GM19099 (cell line): Measurements from ENCODE around the gene PVALB.

ENCODE experiments used
- POLR2A ChIP-seq: IDR thresholded peaks from 3 replicates; pipeline ENCODE4 v1.6.1; 2011; ENCODE audit warnings: low read depth; ENCODE audit not compliant: insufficient read length; ENCODE audit errors: extremely low read depth

Gene PVALB, protein sequence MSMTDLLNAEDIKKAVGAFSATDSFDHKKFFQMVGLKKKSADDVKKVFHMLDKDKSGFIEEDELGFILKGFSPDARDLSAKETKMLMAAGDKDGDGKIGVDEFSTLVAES

DNA sequence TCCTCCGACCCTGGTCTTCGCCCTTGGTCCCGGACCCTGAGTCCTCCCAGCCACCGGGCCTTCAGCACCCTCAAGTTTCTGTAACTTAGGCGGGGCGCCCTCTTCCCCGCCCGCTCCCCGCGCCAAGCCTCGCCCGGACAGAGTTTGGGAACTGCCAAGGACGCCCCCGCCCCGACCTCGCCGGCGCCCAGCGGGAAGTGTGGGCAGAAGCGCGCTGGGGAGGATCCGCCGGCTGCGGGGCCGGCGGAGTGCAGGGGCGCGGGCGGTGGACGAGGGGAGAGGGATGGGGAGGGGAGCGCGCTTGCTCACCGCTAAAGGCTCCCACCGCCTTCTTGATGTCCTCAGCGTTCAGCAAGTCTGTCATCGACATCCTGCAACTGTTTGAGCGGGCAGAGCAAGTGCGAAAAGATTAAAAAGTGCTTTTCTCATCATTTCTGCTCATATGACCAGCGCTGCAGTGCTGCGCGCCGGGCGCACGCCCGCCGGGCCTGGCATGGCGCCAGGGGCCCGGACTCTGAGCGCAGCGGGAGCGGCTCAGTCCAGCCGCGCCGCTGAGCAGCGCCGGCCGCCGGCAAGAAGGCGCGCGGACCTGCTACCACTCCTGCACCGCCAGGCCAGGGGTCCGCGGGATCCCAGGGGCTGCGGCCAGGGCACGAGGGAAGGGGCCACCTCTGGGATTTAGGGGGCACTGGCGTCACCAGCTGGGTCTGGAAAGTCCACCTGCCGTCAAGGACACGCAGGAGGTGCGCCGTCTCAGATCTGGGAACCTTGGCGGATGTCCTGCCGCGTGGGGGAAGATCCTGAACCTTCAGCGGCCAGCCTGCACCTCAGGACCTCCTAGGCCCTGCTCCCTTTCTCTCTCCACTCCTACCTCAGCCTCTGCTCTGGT is at the start of gene PVALB:
Gene PVALB, minus strand, starts transcription at position 400 of the 889 bp plus-strand sequence. Its CDS starts 30 bp downstream, at position 370.
- TF ChIP-seq POLR2A = no peak

DNA sequence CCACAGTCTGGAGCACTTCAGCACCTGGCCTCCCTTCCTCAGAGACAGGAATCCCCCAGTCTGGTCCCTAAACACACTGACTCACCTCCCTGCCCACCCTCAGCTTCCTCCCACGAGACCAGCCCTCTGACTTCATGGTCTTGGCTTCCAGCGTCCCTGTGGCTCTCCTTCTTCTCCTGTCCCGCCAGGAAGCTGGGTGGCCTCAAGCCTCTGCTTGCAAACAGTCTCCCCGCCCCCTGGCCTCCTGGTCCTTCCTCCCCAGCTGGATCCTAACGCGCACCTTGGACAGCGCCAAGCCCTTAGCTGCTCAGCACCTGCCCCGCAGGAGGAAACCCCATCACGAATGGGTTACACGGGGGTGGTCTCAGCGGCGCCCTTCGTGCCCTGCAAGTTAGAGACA is 48.5 kb upstream of the PVALB start:
- no peak for TF ChIP-seq POLR2A

DNA sequence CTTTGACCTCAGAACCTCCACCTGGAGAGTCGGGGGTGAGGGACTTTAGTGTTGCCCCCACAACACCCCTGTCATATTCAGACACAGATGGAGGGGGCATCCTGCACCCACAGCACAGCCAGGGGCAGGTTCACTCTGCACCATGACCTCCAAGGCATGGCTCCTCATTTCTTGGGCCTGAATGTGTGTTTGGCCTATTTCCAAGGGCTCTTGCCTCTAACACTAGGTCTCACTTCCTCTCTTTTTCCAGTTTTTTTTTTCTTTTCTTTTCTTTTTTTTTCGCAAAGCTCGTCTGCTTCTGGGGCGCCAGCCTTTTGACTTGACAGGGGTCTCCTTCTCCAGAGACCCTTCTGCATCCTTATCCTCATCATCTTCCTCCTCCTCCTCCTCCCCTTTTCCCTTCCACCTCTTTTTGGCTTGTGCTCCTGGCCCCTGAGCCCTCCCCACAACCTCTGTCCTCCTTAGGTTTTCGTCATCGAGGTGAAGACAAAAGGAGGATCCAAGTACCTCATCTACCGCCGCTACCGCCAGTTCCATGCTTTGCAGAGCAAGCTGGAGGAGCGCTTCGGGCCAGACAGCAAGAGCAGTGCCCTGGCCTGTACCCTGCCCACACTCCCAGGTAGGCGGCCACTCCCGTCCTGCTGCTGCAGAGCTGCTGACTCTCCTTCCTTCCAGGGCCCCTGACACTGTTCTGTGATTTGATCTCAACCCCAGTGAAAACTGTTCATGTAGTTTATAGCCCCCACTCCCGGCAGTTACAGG is 47.8 kb upstream of the PVALB start:
- no peak for TF ChIP-seq POLR2A

DNA sequence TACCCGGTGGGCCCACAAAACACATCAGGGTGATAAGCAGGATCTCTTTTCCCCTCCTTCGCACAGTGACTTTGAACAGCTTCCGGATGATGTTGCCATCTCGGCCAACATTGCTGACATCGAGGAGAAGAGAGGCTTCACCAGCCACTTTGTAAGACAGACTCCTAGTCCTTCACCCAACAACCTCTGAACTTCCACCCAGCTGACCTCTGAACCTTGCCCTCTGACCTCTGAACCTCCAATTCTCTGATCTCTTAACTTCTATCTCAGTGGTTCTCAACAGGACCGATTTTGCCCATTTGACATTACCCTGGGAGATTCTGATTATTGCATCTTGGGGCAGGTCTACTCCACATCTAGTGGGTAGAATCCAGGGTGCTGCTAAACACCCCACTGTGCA is 47.1 kb upstream of the PVALB start:
- no peak for TF ChIP-seq POLR2A

DNA sequence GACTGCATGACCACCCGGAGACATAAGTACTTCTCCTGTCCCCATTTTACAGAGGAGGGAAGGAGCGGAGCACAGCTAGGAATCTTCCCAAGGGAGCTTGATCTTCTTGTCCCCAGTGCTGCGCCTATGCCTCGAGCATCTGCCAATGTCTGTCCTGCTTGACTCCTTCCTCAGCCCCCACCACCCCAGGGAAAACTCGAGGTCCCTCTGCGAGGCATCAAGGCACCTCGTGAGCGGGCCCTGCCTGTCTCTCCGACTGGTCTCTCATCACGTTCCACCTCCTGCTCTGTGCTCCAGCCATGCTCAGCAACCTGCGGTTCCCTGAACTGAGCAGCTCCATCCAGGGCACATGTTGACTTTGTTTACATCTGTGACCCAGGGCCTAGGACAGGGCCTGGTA is 46.4 kb upstream of the PVALB start:
- TF ChIP-seq POLR2A = no peak

DNA sequence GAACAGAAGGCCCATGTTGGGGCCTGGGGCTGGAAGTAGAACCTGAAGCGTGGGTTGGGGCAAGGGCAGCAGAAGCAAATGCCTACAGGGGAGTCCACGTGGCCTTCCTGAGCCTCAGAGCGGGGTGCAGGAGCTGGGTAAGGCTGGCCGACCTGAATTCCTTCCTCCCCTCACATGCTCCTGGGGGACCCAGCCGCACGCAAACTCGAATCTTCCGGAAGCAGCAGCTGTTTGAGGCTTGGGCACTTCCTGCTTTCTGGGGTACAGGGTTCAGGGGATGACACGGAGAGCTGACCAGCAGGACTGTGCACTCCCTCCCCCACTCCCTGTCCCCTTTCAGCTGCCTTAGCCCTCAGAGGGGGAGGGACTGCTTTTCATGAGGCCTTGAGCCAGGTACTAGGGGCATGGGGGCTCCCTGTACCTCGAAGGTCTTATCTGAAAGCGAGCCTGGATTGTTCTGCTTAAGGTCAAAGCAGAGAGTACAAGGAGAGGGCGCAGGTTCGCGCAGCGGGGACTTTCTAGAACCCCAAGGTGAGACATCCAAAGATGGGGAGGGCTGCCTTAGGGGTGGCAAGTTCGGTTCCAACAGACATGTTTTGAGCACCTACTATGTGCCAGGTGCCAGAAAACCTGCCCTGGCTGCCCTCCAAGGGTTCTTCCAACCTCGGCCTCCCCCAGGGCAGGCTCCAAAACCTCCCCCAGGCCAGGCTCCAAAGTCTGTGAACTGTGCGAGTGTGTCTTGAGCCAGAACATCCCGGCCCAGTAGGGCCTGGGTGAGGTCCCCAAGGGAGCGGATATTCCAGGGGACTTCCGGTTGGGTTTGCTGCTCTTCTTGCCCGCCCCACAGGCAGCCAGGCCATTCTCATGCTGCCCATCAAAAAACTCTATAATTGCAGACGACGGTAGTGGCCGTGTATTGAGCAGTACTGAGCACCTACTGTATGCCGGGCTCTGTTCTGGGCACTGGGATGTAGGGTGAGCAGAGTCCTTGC is 45.7 kb upstream of the PVALB start:
- peak; percentile 60 for TF ChIP-seq POLR2A

DNA sequence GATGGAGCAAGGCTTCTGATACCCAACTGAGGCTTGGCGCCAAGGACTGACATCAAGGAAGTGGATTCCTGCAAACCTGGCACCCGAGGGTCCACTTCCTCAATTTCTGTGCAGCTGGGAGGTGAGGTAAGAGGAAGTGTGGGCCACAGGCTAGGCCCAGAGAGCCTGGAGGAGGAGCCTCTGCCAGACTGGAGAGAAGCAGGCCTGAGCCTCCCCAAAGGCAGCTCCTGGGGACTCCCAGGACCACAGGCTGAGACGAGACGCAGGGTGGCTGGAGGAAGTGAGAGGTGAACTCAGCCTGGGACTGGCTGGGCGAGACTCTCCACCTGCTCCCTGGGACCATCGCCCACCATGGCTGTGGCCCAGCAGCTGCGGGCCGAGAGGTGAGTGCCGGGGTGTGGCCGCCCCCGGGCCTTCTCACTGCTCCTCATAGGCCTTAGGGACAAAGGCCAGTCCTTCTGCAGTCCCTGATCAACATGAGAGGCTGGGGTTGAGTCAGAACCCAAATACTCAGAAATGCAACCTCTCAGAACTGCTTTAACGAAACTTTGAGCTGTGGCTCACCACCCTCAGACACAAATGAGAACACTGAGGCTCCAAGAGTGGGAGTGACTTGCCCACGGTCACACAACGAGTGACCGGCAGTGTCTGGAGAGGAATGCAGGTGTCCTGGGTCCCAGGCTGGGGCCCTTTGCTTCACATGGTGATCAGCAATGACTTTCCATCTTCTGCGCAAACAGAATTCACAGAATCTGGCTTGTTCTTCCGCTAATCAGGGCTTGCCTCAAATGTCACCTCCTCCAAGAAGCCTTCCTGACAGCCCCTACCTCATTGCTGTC is 44.2 kb upstream of the PVALB start, which contains the start of gene NCF4:
Gene NCF4, plus strand, starts transcription at position 186 of the 839 bp plus-strand sequence. Its CDS starts 166 bp downstream, at position 352.
- TF ChIP-seq POLR2A = peak; percentile 84

DNA sequence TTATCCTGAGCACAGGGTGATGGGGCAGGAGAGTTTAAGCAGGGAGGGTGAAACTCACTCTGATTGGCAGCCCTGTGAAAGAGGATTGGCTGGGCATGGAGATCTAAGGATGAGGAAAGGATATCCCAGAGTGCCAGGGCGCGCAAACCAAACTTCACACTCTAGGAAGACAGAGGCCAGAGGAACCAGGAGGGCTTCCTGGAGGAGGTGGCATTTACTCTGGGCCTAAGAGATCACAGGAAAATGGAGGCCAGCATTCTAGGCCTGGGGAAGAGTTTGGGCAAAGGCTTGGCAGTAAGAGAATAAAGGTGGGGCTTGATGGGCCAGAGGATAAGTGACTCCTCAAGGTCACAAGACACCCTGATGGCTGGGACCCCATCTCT is 43.6 kb upstream of the PVALB start:
- TF ChIP-seq POLR2A = no peak

DNA sequence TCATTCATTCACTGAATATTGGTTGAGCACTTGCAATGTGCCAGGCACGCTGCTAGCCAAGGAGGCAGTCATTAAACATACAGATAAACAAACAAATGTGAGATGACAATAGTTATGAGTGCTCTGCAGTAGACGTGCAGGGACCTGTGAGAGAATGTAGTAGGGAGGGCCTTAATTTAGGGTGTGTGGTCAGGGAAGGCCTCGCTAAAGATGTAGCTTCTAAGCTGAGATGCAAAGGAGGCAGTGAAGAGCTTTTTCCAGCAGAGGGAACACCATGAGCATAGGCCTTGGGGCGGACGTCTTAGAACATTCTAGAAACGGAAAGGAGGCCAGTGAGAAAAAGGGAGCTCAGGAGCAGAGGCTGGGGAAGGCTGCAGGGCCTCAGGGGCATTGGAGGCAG is 43.2 kb upstream of the PVALB start:
- TF ChIP-seq POLR2A = no peak

DNA sequence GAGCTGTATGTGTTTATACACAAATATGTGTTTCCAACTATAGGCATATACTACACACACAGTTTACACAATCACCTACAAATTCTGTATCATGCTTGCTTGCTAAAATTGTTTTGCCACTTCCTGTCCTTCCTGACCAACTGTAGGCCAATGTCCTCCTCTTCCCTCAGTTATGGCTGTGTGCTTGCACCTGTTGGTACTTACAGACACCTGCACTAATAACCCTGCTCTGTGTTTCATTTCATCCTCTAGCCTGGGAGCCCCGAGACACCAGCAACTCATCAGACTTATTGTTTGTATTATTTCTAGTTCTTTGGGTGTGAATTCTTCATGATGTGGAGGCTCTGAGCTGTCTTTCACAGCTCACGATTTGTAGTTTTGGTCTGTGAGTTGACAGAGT is 42.1 kb upstream of the PVALB start:
- TF ChIP-seq POLR2A = no peak

DNA sequence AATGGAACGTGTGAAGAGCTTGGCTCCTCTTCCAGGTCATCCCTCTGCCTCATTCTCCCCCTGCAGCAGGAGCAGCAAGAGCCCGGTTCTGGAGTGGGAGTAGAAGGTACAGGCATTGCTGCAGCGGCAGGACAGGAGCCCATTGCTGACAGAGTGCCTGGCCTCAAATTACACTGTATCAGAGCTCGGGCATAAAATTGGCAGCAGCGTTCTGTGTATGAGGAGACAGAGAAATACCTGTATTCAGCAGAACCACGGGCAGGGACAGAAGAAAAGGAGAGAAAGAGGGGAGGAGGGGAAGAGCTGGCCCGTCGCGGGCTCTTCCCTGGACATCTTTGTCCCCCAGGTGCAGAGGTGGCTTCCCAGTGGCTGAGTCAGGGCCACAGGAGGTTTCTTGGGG is 41.3 kb upstream of the PVALB start:
- TF ChIP-seq POLR2A = no peak

DNA sequence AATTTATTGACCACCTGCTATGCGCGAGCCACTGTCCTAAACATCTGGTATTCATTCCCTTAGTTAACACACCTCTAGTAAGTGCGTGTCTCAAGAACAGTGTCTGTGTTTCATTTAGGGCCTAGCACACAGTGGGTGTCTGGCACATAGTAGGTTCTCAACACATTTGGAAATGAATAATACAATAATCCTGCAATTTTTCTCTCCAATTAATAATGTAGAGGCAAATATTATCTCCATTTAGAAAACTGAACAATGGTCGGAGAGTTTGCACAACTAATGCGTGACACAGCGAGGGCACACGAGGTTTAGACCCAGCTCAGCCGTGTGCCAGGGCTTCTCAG is 39.9 kb upstream of the PVALB start:
- no peak for TF ChIP-seq POLR2A

DNA sequence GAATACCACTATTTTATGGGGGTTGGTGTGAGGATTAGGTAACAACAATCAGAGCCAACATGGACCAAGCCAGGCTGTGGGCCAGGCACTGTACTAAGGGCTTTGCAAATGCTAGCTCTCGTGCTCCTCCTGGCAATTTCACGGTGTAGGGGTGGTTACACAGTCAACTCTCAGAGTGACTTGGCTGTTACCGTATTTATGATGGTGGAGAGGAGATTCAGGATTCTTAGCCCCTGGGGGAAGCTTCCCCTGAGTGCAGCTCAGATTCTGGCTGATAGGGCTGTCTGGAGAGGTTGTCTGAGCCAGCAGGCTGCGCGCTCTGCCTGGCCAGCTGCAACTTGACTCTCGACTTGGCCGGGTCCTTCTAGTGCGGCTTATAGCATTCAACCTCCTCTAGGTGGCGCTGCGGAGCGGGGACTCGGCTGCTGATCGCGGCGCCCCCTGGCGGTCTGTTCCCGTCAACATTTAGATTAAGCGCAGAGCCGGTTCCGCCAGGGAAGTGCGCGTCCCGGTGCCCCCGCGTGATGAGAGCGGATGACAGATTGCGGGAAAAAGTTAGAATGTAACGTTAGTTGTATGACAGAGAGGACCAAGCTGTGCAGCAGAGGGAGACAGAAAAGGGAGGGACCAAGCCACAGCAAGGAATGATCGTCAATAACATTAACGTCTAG is 39.4 kb upstream of the PVALB start:
- no peak for TF ChIP-seq POLR2A
